GM12873 (cell line): Measurements from ENCODE around the gene CNOT3.

Experiments used
- TF ChIP-seq, protein P1 (sequence below): IDR thresholded peaks from 2 replicates; pipeline ENCODE4 v1.5.1; 2012; ENCODE audit warnings: low read depth, mild to moderate bottlenecking, moderate library complexity, low read length, control low read depth; ENCODE audit not compliant: insufficient read depth; ENCODE audit errors: missing control alignments

CNOT3 gene

GRCh38 chr19:54136086-54136863 lies 1.3 kb upstream of the CNOT3 start:
- TF ChIP-seq, protein P1, sequence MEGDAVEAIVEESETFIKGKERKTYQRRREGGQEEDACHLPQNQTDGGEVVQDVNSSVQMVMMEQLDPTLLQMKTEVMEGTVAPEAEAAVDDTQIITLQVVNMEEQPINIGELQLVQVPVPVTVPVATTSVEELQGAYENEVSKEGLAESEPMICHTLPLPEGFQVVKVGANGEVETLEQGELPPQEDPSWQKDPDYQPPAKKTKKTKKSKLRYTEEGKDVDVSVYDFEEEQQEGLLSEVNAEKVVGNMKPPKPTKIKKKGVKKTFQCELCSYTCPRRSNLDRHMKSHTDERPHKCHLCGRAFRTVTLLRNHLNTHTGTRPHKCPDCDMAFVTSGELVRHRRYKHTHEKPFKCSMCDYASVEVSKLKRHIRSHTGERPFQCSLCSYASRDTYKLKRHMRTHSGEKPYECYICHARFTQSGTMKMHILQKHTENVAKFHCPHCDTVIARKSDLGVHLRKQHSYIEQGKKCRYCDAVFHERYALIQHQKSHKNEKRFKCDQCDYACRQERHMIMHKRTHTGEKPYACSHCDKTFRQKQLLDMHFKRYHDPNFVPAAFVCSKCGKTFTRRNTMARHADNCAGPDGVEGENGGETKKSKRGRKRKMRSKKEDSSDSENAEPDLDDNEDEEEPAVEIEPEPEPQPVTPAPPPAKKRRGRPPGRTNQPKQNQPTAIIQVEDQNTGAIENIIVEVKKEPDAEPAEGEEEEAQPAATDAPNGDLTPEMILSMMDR: no peak

DNA sequence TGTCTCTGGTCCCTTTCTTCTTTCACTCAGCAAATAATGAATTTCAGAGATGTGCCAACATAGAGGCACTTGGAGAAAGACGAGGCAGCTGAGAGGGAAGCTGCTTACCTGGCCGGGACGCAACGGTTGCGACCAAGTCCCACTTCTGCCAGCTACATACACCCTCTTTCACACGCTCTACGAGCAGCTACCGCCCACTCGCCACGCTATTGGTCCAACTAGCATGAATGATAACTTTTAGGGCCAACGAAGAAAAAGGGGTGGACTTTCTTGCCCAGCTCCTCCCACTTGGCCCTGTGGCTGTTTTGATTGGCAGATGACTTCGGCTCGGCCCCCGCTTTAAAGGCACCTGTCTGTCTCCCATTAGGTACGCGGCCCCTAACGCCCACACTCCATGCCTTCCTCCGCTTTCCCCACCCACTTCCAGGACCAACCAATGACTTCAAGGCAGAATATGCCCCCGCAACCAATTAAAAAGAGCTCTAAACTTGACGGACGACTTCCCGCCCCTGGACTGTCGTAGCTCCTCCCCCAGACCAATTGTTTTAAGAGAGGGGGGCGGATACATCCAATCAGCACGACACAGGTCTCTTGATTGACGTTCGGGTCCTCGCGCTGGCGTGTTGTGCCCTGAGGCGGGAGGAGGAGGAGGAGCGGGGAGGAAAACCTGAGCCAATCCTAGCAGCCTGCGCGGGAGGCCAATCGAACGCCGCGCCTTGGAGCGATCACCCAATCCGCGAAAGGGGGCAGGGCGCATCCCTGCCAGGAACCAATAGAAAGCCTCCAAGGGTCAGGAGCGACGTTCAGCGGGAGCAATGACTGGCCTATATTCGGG lies 481 bp upstream of the CNOT3 start:
- TF ChIP-seq, protein P1: no peak

DNA sequence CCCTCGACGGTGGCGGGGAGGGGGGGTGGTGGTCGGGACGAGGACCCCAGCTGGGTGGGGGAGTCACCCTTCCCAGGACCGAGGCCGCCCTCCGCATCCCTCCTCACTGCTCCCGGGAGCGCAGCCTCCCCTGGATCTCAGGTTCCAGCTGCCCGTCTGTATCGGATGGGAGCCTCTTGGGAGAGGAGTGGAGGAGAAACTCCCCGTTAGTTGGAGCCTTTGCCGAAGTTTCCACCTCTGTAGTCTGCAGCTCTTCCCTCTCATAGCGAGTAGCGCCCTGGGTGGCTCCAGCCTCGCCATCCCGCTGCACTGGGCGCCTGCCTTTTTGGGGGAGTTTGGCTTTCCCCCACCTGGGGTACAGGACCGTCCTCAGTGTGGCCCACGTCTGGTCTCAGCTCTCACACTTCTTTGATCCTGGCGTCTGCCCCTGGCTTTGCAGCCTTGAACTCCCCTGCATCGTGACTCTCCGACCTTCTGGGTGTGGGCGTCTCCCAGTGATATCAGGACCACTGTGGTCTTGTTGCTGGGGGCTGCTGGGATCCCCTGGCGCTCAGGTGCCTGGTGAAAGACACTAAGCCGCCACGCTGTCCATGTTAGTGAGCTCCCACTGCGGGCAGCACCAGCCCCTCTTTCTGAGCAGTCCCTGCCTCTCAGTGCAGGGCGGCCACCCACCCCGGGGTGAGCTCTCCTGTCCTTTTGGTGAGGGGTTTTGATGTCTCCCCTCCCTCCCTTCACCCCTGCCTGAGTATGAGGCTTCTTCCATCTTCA lies 1.1 kb downstream of the CNOT3 start:
- TF ChIP-seq, protein P1: no peak

- TF ChIP-seq, protein P1: no peak
Observed at GRCh38 chr19:54141356-54141755, 3.8 kb downstream of the CNOT3 start.

DNA sequence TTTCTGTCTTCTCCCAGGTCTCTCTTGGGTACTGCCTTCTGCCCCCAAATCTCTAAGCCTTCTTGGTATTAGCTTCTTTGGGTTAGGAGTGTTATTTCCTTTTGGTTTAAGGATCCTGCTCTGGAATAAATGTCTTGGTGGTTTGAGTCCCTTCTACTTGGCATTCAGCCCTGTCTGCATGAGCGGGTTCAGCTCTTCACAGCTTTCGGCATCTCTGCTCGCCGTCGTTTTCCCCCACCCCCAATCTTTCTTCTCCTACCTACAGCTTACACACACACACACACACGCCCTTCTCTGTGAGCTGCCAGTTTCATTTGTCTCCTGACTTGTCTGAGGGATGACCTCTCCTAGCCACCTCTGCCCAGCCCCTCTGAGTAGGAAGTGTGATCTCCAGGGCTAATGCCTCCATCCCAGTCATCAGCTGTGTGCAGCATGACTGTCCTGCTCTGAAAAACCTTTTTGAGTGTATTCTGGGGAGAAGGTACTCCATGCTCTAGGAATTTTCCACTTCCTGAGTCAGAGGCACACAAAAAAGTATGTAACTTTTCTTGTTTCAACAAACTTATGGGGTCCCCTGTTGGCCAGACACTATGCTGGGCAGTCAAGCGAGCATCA lies 4.7 kb downstream of the CNOT3 start:
- TF ChIP-seq, protein P1: no peak

GRCh38 chr19:54145541-54146158 lies 8.1 kb downstream of the CNOT3 start:
- TF ChIP-seq, protein P1: no peak

DNA sequence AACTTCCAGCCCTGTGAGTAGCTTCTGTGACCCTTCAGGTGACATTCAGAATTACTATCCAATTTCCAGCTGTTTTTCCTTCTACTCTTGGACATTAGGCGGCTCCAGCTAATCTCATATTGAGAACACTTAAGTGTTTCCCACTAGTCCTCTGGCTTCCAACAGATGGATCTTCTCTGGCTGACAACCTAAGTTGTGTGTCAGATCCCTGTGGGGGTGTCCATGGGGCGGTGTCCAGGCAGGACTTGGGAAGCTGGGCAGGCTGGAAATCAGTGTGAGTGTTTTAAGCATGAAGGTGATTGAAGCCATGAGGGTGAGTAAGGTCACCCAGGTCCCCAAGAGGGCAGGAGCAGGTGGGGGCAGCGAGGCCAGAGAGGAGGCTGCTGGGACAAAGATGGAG lies 10.1 kb downstream of the CNOT3 start:
- TF ChIP-seq, protein P1: no peak
